GM15510 (cell line): ENCODE measurements around the gene FLVCR2.

Experiments used
- POLR2A ChIP-seq: IDR thresholded peaks from 3 replicates; pipeline ENCODE4 v1.6.1; 2011; ENCODE audit warnings: borderline replicate concordance; ENCODE audit not compliant: insufficient read length; ENCODE audit errors: extremely low read depth

Gene FLVCR2

GRCh38 chr14:75578102-75578785 lies at the start of gene FLVCR2:
TSS of gene FLVCR2 (plus strand) at chr14:75578620. CDS start at chr14:75578973, 353 bp downstream.
- no peak for TF ChIP-seq POLR2A

- TF ChIP-seq POLR2A: no peak
Observed at GRCh38 chr14:75531256-75531655, 47.2 kb upstream of the FLVCR2 start.

GRCh38 chr14:75531660-75532317 lies 46.6 kb upstream of the FLVCR2 start:
- no peak for TF ChIP-seq POLR2A

GRCh38 chr14:75533791-75534555 lies 44.4 kb upstream of the FLVCR2 start:
- no peak for TF ChIP-seq POLR2A

- no peak for TF ChIP-seq POLR2A
Observed at GRCh38 chr14:75535164-75535898, 43.1 kb upstream of the FLVCR2 start.

- TF ChIP-seq POLR2A: no peak
Observed at GRCh38 chr14:75537071-75537470, 41.3 kb upstream of the FLVCR2 start.

GRCh38 chr14:75539162-75539560 lies 39.3 kb upstream of the FLVCR2 start:
- no peak for TF ChIP-seq POLR2A

GRCh38 chr14:75539561-75540478 lies 38.6 kb upstream of the FLVCR2 start:
- TF ChIP-seq POLR2A: no peak

GRCh38 chr14:75540479-75540851 lies 38.0 kb upstream of the FLVCR2 start:
- TF ChIP-seq POLR2A: no peak

- TF ChIP-seq POLR2A: peak; percentile 41
Observed at GRCh38 chr14:75542588-75543091, 35.8 kb upstream of the FLVCR2 start.

- TF ChIP-seq POLR2A: no peak
Observed at GRCh38 chr14:75543253-75543652, 35.2 kb upstream of the FLVCR2 start.

GRCh38 chr14:75543786-75544185 lies 34.6 kb upstream of the FLVCR2 start:
- no peak for TF ChIP-seq POLR2A

- TF ChIP-seq POLR2A: no peak
Observed at GRCh38 chr14:75545907-75546306, 32.5 kb upstream of the FLVCR2 start.

GRCh38 chr14:75547552-75548250 lies 30.7 kb upstream of the FLVCR2 start:
- TF ChIP-seq POLR2A: no peak

GRCh38 chr14:75548544-75548943 lies 29.9 kb upstream of the FLVCR2 start:
- no peak for TF ChIP-seq POLR2A
